GM12892 (cell line): ENCODE measurements around the gene CYP46A1.

Experiments used
- POLR2A ChIP-seq: IDR thresholded peaks from 2 replicates; pipeline ENCODE4 v1.6.1; 2011; ENCODE audit warnings: low read depth, low read length, control low read depth
- POLR2AphosphoS5 ChIP-seq: IDR thresholded peaks from 2 replicates; pipeline ENCODE4 v1.6.1; 2011; ENCODE audit warnings: low read depth, low read length, control low read depth

- TF ChIP-seq POLR2AphosphoS5 (no peak), POLR2A (no peak)
Measured at GRCh38 chr14:99774556-99775307, 90.6 kb downstream of the CYP46A1 start.
